Prostate gland (tissue), 2 donors: ENCODE measurements around the gene C19orf12. TPM values are rescaled to one million over a fixed set of nuclear protein-coding genes. Genes with fewer than 3 reads are reported as not detected.

Experiments used
- DNase-seq: peaks from one replicate; pipeline ENCODE4 v3.0.0-alpha.2; 2019; ENCODE audit warnings: low spot score
- H3K27ac ChIP-seq, 2 donors: fragments of 200-600 bp; sonication (generic); 2 replicates each; pipeline ENCODE4 v1.5.1; 2017 to 2019
- H3K27me3 ChIP-seq: fragments of 200-600 bp; sonication (generic); replicated peaks from 2 replicates; pipeline ENCODE4 v1.5.1; 2019; ENCODE audit not compliant: insufficient read depth
- H3K36me3 ChIP-seq, 2 donors: fragments of 200-600 bp; sonication (generic); 1 replicate in 1 of 2; 2 replicates in 1 of 2; pipeline versions ENCODE4 v1.5.1 to v1.8.1; 2017 to 2019
- H3K4me1 ChIP-seq: fragments of 200-600 bp; sonication (generic); replicated peaks from 2 replicates; pipeline ENCODE4 v1.5.1; 2019
- H3K4me3 ChIP-seq, 2 donors: fragments of 200-600 bp; sonication (generic); 2 replicates each; pipeline ENCODE4 v1.5.1; 2017 to 2019
- H3K9me3 ChIP-seq: fragments of 200-600 bp; sonication (generic); 2 replicates; pipeline ENCODE4 v1.5.1; 2017
- CTCF ChIP-seq, 4 experiments: fragments of 200-600 bp in 2 of 4; fragments of 450-650 bp in 2 of 4; sonication (generic) in 2 of 4; IDR thresholded peaks; 1 replicate in 3 of 4; 2 replicates in 1 of 4; pipeline ENCODE4 v1.5.1; 2016 to 2019; ENCODE audit warnings: antibody characterized with exemption in 4 of 4, mild to moderate bottlenecking in 2 of 4, moderate library complexity in 2 of 4
- POLR2A ChIP-seq: fragments of 450-650 bp; IDR thresholded peaks from one replicate; pipeline ENCODE4 v1.6.1; 2016; ENCODE audit warnings: antibody characterized with exemption, mild to moderate bottlenecking
- POLR2AphosphoS5 ChIP-seq: sonication (generic); formaldehyde crosslinking; IDR thresholded peaks from one replicate; pipeline ENCODE4 v1.6.1; 2017; ENCODE audit warnings: antibody characterized with exemption
- WGBS: methylation state at CpG from one replicate; pipeline ENCODE4 v1.1.5; 2018; 5-methylcytosine and 5-hydroxymethylcytosine counted together
- intact Hi-C: fragments of 100-400 bp; cut with DNase I; formaldehyde crosslinking; loops from one replicate; pipeline ENCODE4 v1.14.2; 2022
- total RNA-seq, 2 donors: library from RNA; depleted of rRNA; stranded (reverse); fragments of >200 nt; gene quantifications; one replicate each; pipeline ENCODE4 v1.1.0, GENCODE V29; 2016

C19orf12 gene
- total RNA-seq, 2 donors from 2014 or later = 27.9 to 42.4 TPM

- 51% methylated on average over 7 of the region's 7 CpGs for WGBS
- H3K4me3 ChIP-seq = no peak overlapping the region
- no peaks in the 10 kb centered on the region for H3K9me3 ChIP-seq
- intact Hi-C loops = no loop called here
- H3K27ac ChIP-seq = no peak overlapping the region
- no peak for DNase-seq
- H3K4me1 ChIP-seq = no peaks in the 10 kb centered on the region
- no peak for TF ChIP-seq CTCF (IDR thresholded peaks at IDR 0.05)
- no peak for TF ChIP-seq POLR2AphosphoS5
- no peak for TF ChIP-seq POLR2A
- no peaks in the 10 kb centered on the region for H3K36me3 ChIP-seq
- H3K27me3 ChIP-seq = no peaks in the 10 kb centered on the region
Measured at GRCh38 chr19:29650772-29651387, 64.2 kb downstream of the C19orf12 start.

Other genes starting within 250 kb of the C19orf12 start
- gene VSTM2B, start 189.3 kb downstream of the C19orf12 start, total RNA-seq = not detected
- 10 to 100 TPM; 62.1 to 94.2 TPM for gene POP4, start 109.0 kb downstream of the C19orf12 start, total RNA-seq
- gene PLEKHF1, start 49.8 kb downstream of the C19orf12 start, total RNA-seq = 10 to 100 TPM; 64.3 to 64.4 TPM
- gene CCNE1, start 96.7 kb upstream of the C19orf12 start, total RNA-seq = 1 to 10 TPM; 1.6 to 8.0 TPM
- 10 to 100 TPM; 48.2 to 71.0 TPM for gene URI1, start 227.0 kb upstream of the C19orf12 start, total RNA-seq